Measurements from ENCODE around the gene SLC38A6. TPM values are rescaled to one million over a fixed set of nuclear protein-coding genes. Genes with fewer than 3 reads are reported as not detected.
"Not testable (repeated sequence)": the region's sequence is repeated elsewhere in the genome, so short reads cannot be mapped to it uniquely, and the experiment has no call there.

SLC38A6 gene
- polyA plus RNA-seq, 1 donor = 15.6 TPM

GRCh38 chr14:61051051-61051450, 70.0 kb downstream of the SLC38A6 start:
- no peak for DNase-seq (ENCODE audit: low read depth)

- DNase-seq (ENCODE audit: low read depth) = no peak
Observed at GRCh38 chr14:61051621-61052020, 70.6 kb downstream of the SLC38A6 start.

- no peak for DNase-seq (ENCODE audit: low read depth)
Observed at GRCh38 chr14:61063461-61063860, 82.4 kb downstream of the SLC38A6 start.

GRCh38 chr14:61064210-61064609, 83.2 kb downstream of the SLC38A6 start:
- DNase-seq (ENCODE audit: low read depth) = no peak

- no peak for DNase-seq (ENCODE audit: low read depth)
Observed at GRCh38 chr14:61064856-61065255, 83.8 kb downstream of the SLC38A6 start.

GRCh38 chr14:61065656-61066055, 84.6 kb downstream of the SLC38A6 start:
- no peak for DNase-seq (ENCODE audit: low read depth)

GRCh38 chr14:61072442-61072841, 91.4 kb downstream of the SLC38A6 start:
- DNase-seq (ENCODE audit: low read depth) = not testable (repeated sequence)

GRCh38 chr14:61074852-61075251, 93.8 kb downstream of the SLC38A6 start:
- no peak for DNase-seq (ENCODE audit: low read depth)

GRCh38 chr14:61076556-61076955, 95.5 kb downstream of the SLC38A6 start:
- no peak for DNase-seq (ENCODE audit: low read depth)

GRCh38 chr14:61077437-61077836, 96.4 kb downstream of the SLC38A6 start:
- no peak for DNase-seq (ENCODE audit: low read depth)

- no peak for DNase-seq (ENCODE audit: low read depth)
Observed at GRCh38 chr14:61077951-61078720, 97.1 kb downstream of the SLC38A6 start.

- DNase-seq (ENCODE audit: low read depth) = peak; percentile 76
Observed at GRCh38 chr14:61080591-61081010, 99.6 kb downstream of the SLC38A6 start.

- DNase-seq (ENCODE audit: low read depth) = no peak
Observed at GRCh38 chr14:61088081-61088480, 107.0 kb downstream of the SLC38A6 start.

GRCh38 chr14:61089126-61089750, 108.2 kb downstream of the SLC38A6 start:
- DNase-seq (ENCODE audit: low read depth) = no peak

- DNase-seq (ENCODE audit: low read depth) = no peak
Observed at GRCh38 chr14:61090432-61091216, 109.6 kb downstream of the SLC38A6 start.

- DNase-seq (ENCODE audit: low read depth) = no peak
Observed at GRCh38 chr14:61091657-61092273, 110.7 kb downstream of the SLC38A6 start.

- DNase-seq (ENCODE audit: low read depth) = not testable (repeated sequence)
Observed at GRCh38 chr14:61098096-61098495, 117.1 kb downstream of the SLC38A6 start.

- no peak for DNase-seq (ENCODE audit: low read depth)
Observed at GRCh38 chr14:61098721-61099120, 117.7 kb downstream of the SLC38A6 start.

GRCh38 chr14:61099216-61099835, 118.3 kb downstream of the SLC38A6 start:
- DNase-seq (ENCODE audit: low read depth) = peak; percentile 70

- no peak for DNase-seq (ENCODE audit: low read depth)
Observed at GRCh38 chr14:61101803-61102548, 120.9 kb downstream of the SLC38A6 start.

Data from forelimb muscle (tissue), 1 donor.